ENCODE results near the gene RASD1.

Gene RASD1

GRCh38 chr17:17526369-17526768, 30.2 kb upstream of the RASD1 start:
- FAIRE-seq, result no peak

GRCh38 chr17:17525956-17526355, 29.8 kb upstream of the RASD1 start:
- no peak for FAIRE-seq

- FAIRE-seq, result no peak
These were observed 29.1 kb upstream of the RASD1 start for GRCh38 chr17:17525311-17525710.

- no peak for FAIRE-seq
These were observed 27.7 kb upstream of the RASD1 start for GRCh38 chr17:17523731-17524490.

GRCh38 chr17:17523001-17523730, 27.0 kb upstream of the RASD1 start:
- no peak for FAIRE-seq

- no peak for FAIRE-seq
These were observed 24.5 kb upstream of the RASD1 start for GRCh38 chr17:17520599-17521232.

GRCh38 chr17:17519886-17520285, 23.7 kb upstream of the RASD1 start:
- FAIRE-seq, result no peak

GRCh38 chr17:17518951-17519350, 22.8 kb upstream of the RASD1 start:
- no peak for FAIRE-seq

GRCh38 chr17:17518014-17518413, 21.8 kb upstream of the RASD1 start:
- FAIRE-seq, result no peak

- no peak for FAIRE-seq
These were observed 20.9 kb upstream of the RASD1 start for GRCh38 chr17:17516941-17517720.

GRCh38 chr17:17515934-17516930, 20.0 kb upstream of the RASD1 start:
- no peak for FAIRE-seq

GRCh38 chr17:17514993-17515933, 19.1 kb upstream of the RASD1 start:
- FAIRE-seq, result no peak

- FAIRE-seq, result no peak
These were observed 18.3 kb upstream of the RASD1 start for GRCh38 chr17:17514361-17514992.

- FAIRE-seq, result no peak
These were observed 17.4 kb upstream of the RASD1 start for GRCh38 chr17:17513626-17514025.

GRCh38 chr17:17512866-17513265, 16.7 kb upstream of the RASD1 start:
- FAIRE-seq, result no peak

GRCh38 chr17:17511881-17512858, 16.0 kb upstream of the RASD1 start:
- no peak for FAIRE-seq

- FAIRE-seq, result no peak
These were observed 15.1 kb upstream of the RASD1 start for GRCh38 chr17:17511293-17511741.

- no peak for FAIRE-seq
These were observed 14.5 kb upstream of the RASD1 start for GRCh38 chr17:17510456-17511292.

All from G401.6 (cell line).